Stimulated activated naive CD4-positive, alpha-beta T cell treated with Interleukin-2 at 50 U/mL for 16 hours (primary cell): ENCODE measurements around the gene KCNA3.

Experiments used
- DNase-seq: peaks from one replicate; lab custom pipeline; 2025; lab: John Stamatoyannopoulos, UW

Gene KCNA3

GRCh38 chr1:110638058-110638457, 36.7 kb downstream of the KCNA3 start:
- no peak for DNase-seq

GRCh38 chr1:110637475-110637874, 37.3 kb downstream of the KCNA3 start:
- no peak for DNase-seq

DNA sequence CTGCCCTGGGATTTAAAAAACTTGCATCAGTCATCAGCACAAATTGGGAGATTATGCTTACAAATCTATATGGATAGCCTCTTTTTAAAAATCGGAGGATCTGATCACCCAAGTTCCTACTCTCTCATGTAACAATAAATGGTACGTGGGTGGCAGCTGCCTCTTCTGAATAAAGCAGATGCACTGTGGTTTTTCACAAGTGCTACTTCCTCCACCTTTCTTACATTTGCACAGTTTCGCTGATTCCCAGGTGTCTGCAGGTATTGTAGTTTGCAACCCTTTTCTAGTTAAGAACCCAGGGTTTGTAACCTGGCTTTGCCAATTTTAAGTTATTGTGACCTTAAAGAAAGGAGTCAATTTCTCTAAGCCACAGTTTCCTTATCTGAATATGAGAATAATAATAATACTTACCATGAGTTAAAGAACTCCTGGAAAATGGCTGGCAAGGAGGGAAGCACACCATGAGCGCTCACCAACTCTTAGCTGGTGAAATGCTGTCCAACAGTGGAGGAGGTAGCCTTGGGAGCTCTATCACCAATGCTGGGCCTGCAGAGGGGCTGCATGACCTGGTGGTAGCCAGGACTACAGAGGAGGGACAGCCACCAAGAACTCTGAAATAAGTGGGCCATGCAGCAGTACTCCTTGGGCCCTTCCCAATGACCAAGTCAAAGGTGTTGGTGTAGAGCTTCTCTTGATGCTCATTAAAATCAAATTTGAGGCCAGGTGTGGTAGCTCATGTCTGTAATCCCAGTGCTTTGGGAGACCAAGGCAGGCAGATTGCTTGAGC, 38.4 kb downstream of the KCNA3 start:
- DNase-seq: peak; percentile 7

GRCh38 chr1:110635434-110635833, 39.3 kb downstream of the KCNA3 start:
- DNase-seq: no peak

- peak; percentile 77 for DNase-seq
Observed at GRCh38 chr1:110634455-110635311, 40.1 kb downstream of the KCNA3 start.

- no peak for DNase-seq
Observed at GRCh38 chr1:110634086-110634454, 40.7 kb downstream of the KCNA3 start.

DNA sequence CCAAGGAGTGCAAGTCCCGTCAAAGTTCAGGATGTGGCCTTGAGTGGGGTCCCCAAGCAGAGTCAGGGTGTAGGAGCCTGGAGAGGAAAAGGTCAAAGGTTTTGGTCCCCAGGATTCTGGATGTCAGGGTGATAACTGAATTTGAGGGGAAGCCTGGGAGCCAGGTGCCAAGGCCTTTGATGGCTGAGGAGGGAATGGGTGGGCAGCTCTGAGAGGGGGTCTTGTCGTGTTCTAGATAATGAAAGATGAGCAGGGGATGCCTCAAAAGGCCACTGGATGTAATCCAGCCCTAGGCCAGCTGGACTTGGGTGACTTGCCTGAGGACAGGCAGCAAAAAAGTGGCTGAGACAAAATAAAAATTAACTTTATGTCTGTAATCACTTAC, 41.1 kb downstream of the KCNA3 start:
- no peak for DNase-seq

GRCh38 chr1:110631836-110632620, 42.7 kb downstream of the KCNA3 start:
- DNase-seq: no peak

GRCh38 chr1:110630839-110631663, 43.7 kb downstream of the KCNA3 start:
- DNase-seq: peak; percentile 80

- DNase-seq: no peak
Observed at GRCh38 chr1:110628323-110629105, 46.2 kb downstream of the KCNA3 start.

GRCh38 chr1:110627764-110628163, 47.0 kb downstream of the KCNA3 start:
- DNase-seq: no peak

GRCh38 chr1:110626889-110627288, 47.9 kb downstream of the KCNA3 start:
- no peak for DNase-seq
